ENCODE measurements around the gene LIME1. TPM values are rescaled to one million over a fixed set of nuclear protein-coding genes. Genes with fewer than 3 reads are reported as not detected.

The LIME1 gene
- total and polyA plus RNA-seq, 2 of the 4 experiments (the other 2 are of a cell fraction) = 0.36 to 7.8 TPM

DNA sequence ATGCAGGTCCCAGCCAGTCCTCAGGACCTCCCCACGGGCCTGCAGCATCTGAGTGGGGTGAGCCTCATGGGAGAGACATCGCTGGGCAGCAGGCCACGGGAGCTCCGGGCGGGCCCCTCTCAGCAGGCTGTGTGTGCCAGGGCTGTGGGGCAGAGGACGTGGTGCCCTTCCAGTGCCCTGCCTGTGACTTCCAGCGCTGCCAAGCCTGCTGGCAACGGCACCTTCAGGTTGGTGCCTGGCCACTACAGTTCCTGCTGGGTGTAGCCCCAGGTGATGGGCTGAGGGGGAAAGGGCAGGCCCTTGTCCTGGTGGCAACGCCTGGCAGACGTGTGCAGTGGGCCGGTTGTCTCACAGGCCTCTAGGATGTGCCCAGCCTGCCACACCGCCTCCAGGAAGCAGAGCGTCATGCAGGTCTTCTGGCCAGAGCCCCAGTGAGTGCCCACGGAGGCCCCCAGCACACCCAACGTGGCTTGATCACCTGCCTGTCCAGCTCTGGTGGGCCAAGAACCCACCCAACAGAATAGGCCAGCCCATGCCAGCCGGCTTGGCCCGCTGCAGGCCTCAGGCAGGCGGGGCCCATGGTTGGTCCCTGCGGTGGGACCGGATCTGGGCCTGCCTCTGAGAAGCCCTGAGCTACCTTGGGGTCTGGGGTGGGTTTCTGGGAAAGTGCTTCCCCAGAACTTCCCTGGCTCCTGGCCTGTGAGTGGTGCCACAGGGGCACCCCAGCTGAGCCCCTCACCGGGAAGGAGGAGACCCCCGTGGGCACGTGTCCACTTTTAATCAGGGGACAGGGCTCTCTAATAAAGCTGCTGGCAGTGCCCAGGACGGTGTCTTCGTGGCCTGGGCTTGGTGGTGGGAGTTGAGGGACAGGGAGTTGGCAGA is 40.8 kb upstream of the LIME1 start:
- no peak for TF ChIP-seq CHD1 (IDR thresholded peaks at IDR 0.05; ENCODE audit: low read depth, low read length)
- POLR2A ChIA-PET (ENCODE audit: unreplicated experiment) = interaction anchor here (1.2 kb wide), 1 partner anchor 12 kb away, joined by 4 read pairs; the partner anchor contains the start of genes ARFRP1 and ZGPAT
- H2AFZ ChIP-seq (replicated peaks; ENCODE audit: low read length, poor library complexity) = peak overlapping the region; percentile 14

More for the DNA sequence above, 40.8 kb upstream of the LIME1 start:
- peak overlapping the region; percentile 7 for H2BK5ac ChIP-seq (ENCODE audit: low read depth, low read length, poor library complexity, severe bottlenecking)
- H4K91ac ChIP-seq (ENCODE audit: insufficient read depth, low read depth, low read length) = no peak overlapping the region
- peak overlapping the region in 1 of 2 experiments; percentile 29; a peak in 1 of 4 replicates for H4K8ac ChIP-seq (ENCODE audit: low read depth in 2 of 2, low read length in 2 of 2)
- no peaks in the 10 kb centered on the region for H3K27me3 ChIP-seq (ENCODE audit: control insufficient read depth, insufficient read depth, low read length)
- H3K27ac ChIP-seq (ENCODE audit: insufficient read depth, low read length) = no peak overlapping the region
- no peak overlapping the region for H3K4ac ChIP-seq (ENCODE audit: low read depth, low read length)
- no peak overlapping the region for H3K14ac ChIP-seq (replicated peaks; ENCODE audit: low read depth, low read length)
- dilution Hi-C loops (cut with HindIII; ENCODE audit: low sequenced_read_pairs, unreplicated experiment) = no loop called here
- peaks cover 10% of the 10 kb centered on the region; the same call in 1 of the 2 replicates for H3K36me3 ChIP-seq (ENCODE audit: control insufficient read depth, insufficient read depth, low read length)
- H3K4me2 ChIP-seq (ENCODE audit: low read depth, low read length) = no peak overlapping the region
- CTCF ChIA-PET = no interaction called here
- DNase-seq (no peak), ATAC-seq (ENCODE audit: low read depth) (no peak)
- H4K20me1 ChIP-seq (ENCODE audit: insufficient read depth, low read length) = no peaks in the 10 kb centered on the region
- H3K9me1 ChIP-seq (ENCODE audit: insufficient read depth, low read length) = no peaks in the 10 kb centered on the region
- H4K5ac ChIP-seq (ENCODE audit: low read depth, low read length) = no peak overlapping the region
- no peak overlapping the region for H3K4me3 ChIP-seq (ENCODE audit: insufficient read depth, low read depth, low read length)
- peak overlapping the region; percentile 77 for H2AK9ac ChIP-seq (replicated peaks; ENCODE audit: low read depth, low read length, poor library complexity)
- H2AK5ac ChIP-seq (ENCODE audit: low read depth, low read length) = no peak overlapping the region; the same call in 1 of the 2 replicates
- in situ Hi-C loops (cut with MboI; ENCODE audit: low sequenced_read_pairs) = no loop called here
- peaks cover 11 to 40% of the 10 kb centered on the region in 2 experiments; a peak in 3 of 4 replicates for H3K79me1 ChIP-seq (ENCODE audit: low read depth in 1 of 2, low read length in 2 of 2)
- H2BK15ac ChIP-seq (ENCODE audit: low read depth, low read length) = no peak overlapping the region
- peaks cover 22% of the 10 kb centered on the region for H3K4me1 ChIP-seq (ENCODE audit: control insufficient read depth, insufficient read depth, low read length)
- no peak overlapping the region for H2BK20ac ChIP-seq (ENCODE audit: low read depth, low read length)
- no peak overlapping the region for H3K23ac ChIP-seq (ENCODE audit: low read depth, low read length)
- no peaks in the 10 kb centered on the region for H3K9me3 ChIP-seq (ENCODE audit: control insufficient read depth, insufficient read depth, low read length)
- intact Hi-C loops (cut with micrococcal nuclease) = no loop called here
- H2BK120ac ChIP-seq (ENCODE audit: low read depth, low read length) = no peak overlapping the region
- H3K56ac ChIP-seq (ENCODE audit: extremely low read depth, insufficient read depth, low read length) = no peak overlapping the region
- no peak overlapping the region for H3K9ac ChIP-seq (ENCODE audit: low read depth, low read length)
- H3K18ac ChIP-seq (ENCODE audit: low read depth, low read length) = no peak overlapping the region
- 95% methylated on average over 9 of the region's 25 CpGs; no CpG with 5 or more reads in 1 of the 2 experiments for WGBS, 2 experiments (ENCODE audit: extremely low coverage in 2 of 2, insufficient read length in 1 of 2)
- no TSS peak for BruUV-seq (replicated peaks)

Data from IMR-90 (cell line).